ENCODE results near the gene ERICH4.
A peak's percentile ranks its signal among the peaks of the same experiment; 100 is the strongest.
"Not testable (repeated sequence)": the region's sequence is repeated elsewhere in the genome, so short reads cannot be mapped to it uniquely, and the experiment has no call there.

Gene ERICH4

GRCh38 chr19:41433171-41433570 is 9.8 kb upstream of the ERICH4 start:
- Histone ChIP-seq H3K27me3 (ENCODE audit: insufficient read depth, low read length) (no peaks in the 10 kb centered on the region), H2AFZ (ENCODE audit: low read depth, low read length) (no peak overlapping the region), H3K36me3 (ENCODE audit: insufficient read depth, low read length) (peaks cover 34% of the 10 kb centered on the region), H3K4me3 (ENCODE audit: low read length) (no peak overlapping the region), H3K9me3 (ENCODE audit: low read length) (no peaks in the 10 kb centered on the region), H3K4me1 (ENCODE audit: insufficient read depth, low read length) (peaks cover 3% of the 10 kb centered on the region)

DNA sequence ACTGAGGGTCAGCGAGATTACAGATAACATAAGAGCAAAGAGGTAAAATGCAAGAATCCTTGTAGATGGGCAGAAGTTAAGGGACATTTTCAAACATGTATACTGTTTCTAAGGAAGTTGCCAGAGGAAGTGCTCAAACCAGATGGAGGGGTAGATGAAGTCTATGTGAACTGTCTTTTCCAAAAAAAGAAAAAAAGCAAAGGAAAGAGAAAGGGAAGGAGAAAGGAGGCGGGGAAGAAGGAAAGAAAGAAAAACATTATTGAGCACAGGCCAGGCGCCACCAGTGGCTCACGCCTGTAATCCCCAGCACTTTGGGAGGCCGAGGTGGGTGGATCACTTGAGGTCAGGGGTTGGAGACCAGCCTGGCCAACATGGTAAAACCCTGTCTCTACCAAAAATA is 8.5 kb upstream of the ERICH4 start:
- Histone ChIP-seq H3K27me3 (ENCODE audit: insufficient read depth, low read length) (no peaks in the 10 kb centered on the region), H3K9me3 (ENCODE audit: low read length) (no peaks in the 10 kb centered on the region), H3K4me3 (ENCODE audit: low read length) (no peak overlapping the region), H3K4me1 (ENCODE audit: insufficient read depth, low read length) (peaks cover 6% of the 10 kb centered on the region), H2AFZ (ENCODE audit: low read depth, low read length) (no peak overlapping the region), H3K36me3 (ENCODE audit: insufficient read depth, low read length) (peaks cover 35% of the 10 kb centered on the region)

- H3K36me3 ChIP-seq (ENCODE audit: insufficient read depth, low read length): peaks cover 35% of the 10 kb centered on the region
- not testable (repeated sequence) for H3K4me1 ChIP-seq (ENCODE audit: insufficient read depth, low read length); H3K9me3 ChIP-seq (ENCODE audit: low read length); H3K4me3 ChIP-seq (ENCODE audit: low read length); H3K27me3 ChIP-seq (ENCODE audit: insufficient read depth, low read length); H2AFZ ChIP-seq (ENCODE audit: low read depth, low read length)
These were observed 7.6 kb upstream of the ERICH4 start for GRCh38 chr19:41435376-41435775.

GRCh38 chr19:41435936-41436673 is 6.9 kb upstream of the ERICH4 start:
- H3K9me3 ChIP-seq (ENCODE audit: low read length): no peaks in the 10 kb centered on the region
- H3K27me3 ChIP-seq (ENCODE audit: insufficient read depth, low read length): no peaks in the 10 kb centered on the region
- no peak overlapping the region for H2AFZ ChIP-seq (ENCODE audit: low read depth, low read length)
- peaks cover 30% of the 10 kb centered on the region for H3K36me3 ChIP-seq (ENCODE audit: insufficient read depth, low read length)
- peaks cover 6% of the 10 kb centered on the region for H3K4me1 ChIP-seq (ENCODE audit: insufficient read depth, low read length)
- H3K4me3 ChIP-seq (ENCODE audit: low read length): no peak overlapping the region

DNA sequence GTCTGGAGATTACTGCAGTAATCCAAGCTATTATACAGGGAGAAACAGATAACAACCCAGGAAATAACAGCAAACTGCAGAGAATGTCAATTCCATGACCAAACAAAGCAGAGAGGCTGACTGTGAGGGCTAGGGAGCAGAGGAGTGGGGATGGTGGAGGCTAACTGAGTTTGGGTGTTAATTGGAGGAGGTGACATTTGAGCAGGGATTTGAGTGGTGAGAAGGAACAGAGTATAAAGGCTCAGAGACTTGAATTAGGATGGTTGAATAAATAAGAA is 6.3 kb upstream of the ERICH4 start:
- H3K4me3 ChIP-seq (ENCODE audit: low read length): no peak overlapping the region
- H3K4me1 ChIP-seq (ENCODE audit: insufficient read depth, low read length): peaks cover 6% of the 10 kb centered on the region
- H3K9me3 ChIP-seq (ENCODE audit: low read length): no peaks in the 10 kb centered on the region
- no peaks in the 10 kb centered on the region for H3K27me3 ChIP-seq (ENCODE audit: insufficient read depth, low read length)
- H2AFZ ChIP-seq (ENCODE audit: low read depth, low read length): no peak overlapping the region
- peaks cover 27% of the 10 kb centered on the region for H3K36me3 ChIP-seq (ENCODE audit: insufficient read depth, low read length)

GRCh38 chr19:41437944-41438574 is 4.9 kb upstream of the ERICH4 start:
- H3K4me1 ChIP-seq (ENCODE audit: insufficient read depth, low read length): peaks cover 6% of the 10 kb centered on the region
- H3K9me3 ChIP-seq (ENCODE audit: low read length): no peaks in the 10 kb centered on the region
- no peak overlapping the region for H2AFZ ChIP-seq (ENCODE audit: low read depth, low read length)
- H3K27me3 ChIP-seq (ENCODE audit: insufficient read depth, low read length): no peaks in the 10 kb centered on the region
- H3K36me3 ChIP-seq (ENCODE audit: insufficient read depth, low read length): peaks cover 13% of the 10 kb centered on the region
- H3K4me3 ChIP-seq (ENCODE audit: low read length): no peak overlapping the region

DNA sequence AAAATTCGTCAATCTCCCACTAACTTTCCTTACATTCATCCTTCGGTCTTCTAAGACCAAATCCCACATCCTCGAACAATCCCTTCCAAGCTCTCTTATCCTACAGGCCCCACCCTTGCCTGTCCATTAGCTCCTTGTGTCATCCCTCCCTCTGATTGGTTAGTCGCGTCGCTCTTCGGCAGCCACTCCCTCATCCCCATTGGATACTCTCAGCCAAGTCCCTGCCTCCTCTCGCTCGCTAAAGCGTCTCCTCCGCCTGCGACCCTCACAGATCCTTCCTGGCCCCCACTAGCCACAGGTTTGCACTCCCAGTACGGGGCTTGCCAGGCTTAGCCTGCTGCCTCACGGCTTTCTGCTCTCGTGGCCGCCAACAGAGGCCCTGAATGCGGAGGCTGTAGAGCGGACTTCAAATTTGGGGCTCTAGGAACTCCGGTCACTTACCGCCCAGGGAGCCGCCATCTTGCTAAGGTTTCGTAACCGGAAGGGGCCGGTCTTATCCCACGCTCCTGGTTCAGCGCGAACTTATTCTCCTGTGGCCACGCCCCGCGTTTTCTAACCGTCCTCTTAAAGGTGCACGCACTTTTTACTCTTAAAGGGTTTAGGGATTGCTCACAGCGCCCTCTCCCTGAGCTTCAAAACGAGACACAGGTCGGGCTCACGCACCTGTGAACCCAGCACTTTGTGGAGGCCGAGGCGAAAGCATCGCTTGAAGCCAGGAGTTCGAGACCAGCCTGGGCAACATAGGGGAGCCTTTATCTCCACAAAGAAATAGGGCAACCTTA is 3.3 kb upstream of the ERICH4 start, which contains the start of gene DMAC2:
Gene DMAC2, minus strand, starts transcription at position 472 of the 782 bp plus-strand sequence. Its CDS starts 13 bp downstream, at position 459.
- H3K4me3 ChIP-seq (ENCODE audit: low read length): peak within 1 kb of the TSS; percentile 91
- H3K36me3 ChIP-seq (ENCODE audit: insufficient read depth, low read length): peaks cover 7% of the 10 kb centered on the region
- peaks cover 6% of the 10 kb centered on the region for H3K4me1 ChIP-seq (ENCODE audit: insufficient read depth, low read length)
- peak within 1 kb of the TSS; percentile 38 for H2AFZ ChIP-seq (ENCODE audit: low read depth, low read length)
- no peaks in the 10 kb centered on the region for H3K27me3 ChIP-seq (ENCODE audit: insufficient read depth, low read length)
- no peaks in the 10 kb centered on the region for H3K9me3 ChIP-seq (ENCODE audit: low read length)

- H3K4me3 ChIP-seq (ENCODE audit: low read length): no peak overlapping the region
- peaks cover 7% of the 10 kb centered on the region for H3K36me3 ChIP-seq (ENCODE audit: insufficient read depth, low read length)
- H3K27me3 ChIP-seq (ENCODE audit: insufficient read depth, low read length): no peaks in the 10 kb centered on the region
- H3K4me1 ChIP-seq (ENCODE audit: insufficient read depth, low read length): peaks cover 6% of the 10 kb centered on the region
- no peaks in the 10 kb centered on the region for H3K9me3 ChIP-seq (ENCODE audit: low read length)
- no peak overlapping the region for H2AFZ ChIP-seq (ENCODE audit: low read depth, low read length)
These were observed 1.5 kb upstream of the ERICH4 start for GRCh38 chr19:41441321-41441945.

- Histone ChIP-seq H3K4me1 (ENCODE audit: insufficient read depth, low read length) (peaks cover under 1% of the 10 kb centered on the region), H3K4me3 (ENCODE audit: low read length) (no peak overlapping the region), H3K27me3 (ENCODE audit: insufficient read depth, low read length) (no peaks in the 10 kb centered on the region), H2AFZ (ENCODE audit: low read depth, low read length) (no peak overlapping the region), H3K9me3 (ENCODE audit: low read length) (no peaks in the 10 kb centered on the region), H3K36me3 (ENCODE audit: insufficient read depth, low read length) (no peaks in the 10 kb centered on the region)
These were observed 978 bp downstream of the ERICH4 start for GRCh38 chr19:41443813-41444455.

DNA sequence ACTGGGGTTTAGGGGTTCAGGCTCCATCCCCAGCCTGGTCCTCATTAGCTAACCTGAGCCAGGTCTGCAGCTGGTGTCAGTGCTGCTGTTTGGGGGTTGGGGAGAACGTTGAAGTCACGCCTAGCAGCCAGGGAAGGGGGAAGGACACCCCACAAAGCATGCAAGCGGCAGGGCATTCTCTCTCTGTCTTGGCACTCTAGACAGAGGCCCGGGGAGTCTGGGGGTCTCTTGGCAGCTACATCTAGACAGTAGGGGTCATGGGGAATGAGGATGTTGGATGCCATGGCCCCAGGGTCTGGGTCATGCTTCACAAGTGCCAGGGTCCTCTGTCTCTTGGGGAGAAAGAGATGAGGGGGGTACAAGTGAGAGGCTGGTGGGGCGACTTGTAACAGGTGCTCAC is 2.6 kb downstream of the ERICH4 start:
- Histone ChIP-seq H3K9me3 (ENCODE audit: low read length) (no peaks in the 10 kb centered on the region), H3K36me3 (ENCODE audit: insufficient read depth, low read length) (no peaks in the 10 kb centered on the region)

GRCh38 chr19:41447732-41448332 is 4.9 kb downstream of the ERICH4 start:
- Histone ChIP-seq H2AFZ (ENCODE audit: low read depth, low read length) (no peak overlapping the region), H3K9me3 (ENCODE audit: low read length) (no peaks in the 10 kb centered on the region), H3K4me3 (ENCODE audit: low read length) (no peak overlapping the region), H3K27me3 (ENCODE audit: insufficient read depth, low read length) (no peaks in the 10 kb centered on the region), H3K36me3 (ENCODE audit: insufficient read depth, low read length) (no peaks in the 10 kb centered on the region), H3K4me1 (ENCODE audit: insufficient read depth, low read length) (no peaks in the 10 kb centered on the region)

More for the DNA sequence above, 2.6 kb downstream of the ERICH4 start:
- Histone ChIP-seq H2AFZ (ENCODE audit: low read depth, low read length) (no peak overlapping the region), H3K4me1 (ENCODE audit: insufficient read depth, low read length) (no peaks in the 10 kb centered on the region), H3K27me3 (ENCODE audit: insufficient read depth, low read length) (no peaks in the 10 kb centered on the region), H3K4me3 (ENCODE audit: low read length) (no peak overlapping the region)

GRCh38 chr19:41449079-41449864 is 6.3 kb downstream of the ERICH4 start:
- Histone ChIP-seq H3K36me3 (ENCODE audit: insufficient read depth, low read length) (no peaks in the 10 kb centered on the region), H3K4me1 (ENCODE audit: insufficient read depth, low read length) (no peaks in the 10 kb centered on the region), H3K27me3 (ENCODE audit: insufficient read depth, low read length) (no peaks in the 10 kb centered on the region), H3K9me3 (ENCODE audit: low read length) (no peaks in the 10 kb centered on the region), H2AFZ (ENCODE audit: low read depth, low read length) (no peak overlapping the region), H3K4me3 (ENCODE audit: low read length) (no peak overlapping the region)

All from neuron (in vitro differentiated cells).